ES-I3 (cell line): ENCODE results near the gene PSME3IP1.

Experiments used
- H3K36me3 ChIP-seq: 2 replicates; pipeline ENCODE4 v1.6.1; 2013; ENCODE audit warnings: mild to moderate bottlenecking, low read length, control low read depth, moderate library complexity; ENCODE audit not compliant: insufficient read depth
- H3K4me1 ChIP-seq: 2 replicates; pipeline ENCODE4 v1.6.1; 2013; ENCODE audit warnings: mild to moderate bottlenecking, control low read depth, low read length; ENCODE audit not compliant: insufficient read depth
- H3K9ac ChIP-seq: 2 replicates; pipeline ENCODE4 v1.6.1; 2013; ENCODE audit warnings: low read depth, mild to moderate bottlenecking, low read length, moderate library complexity
- H3K9me3 ChIP-seq: 2 replicates; pipeline ENCODE4 v1.6.1; 2013; ENCODE audit warnings: mild to moderate bottlenecking, low read length, moderate library complexity; ENCODE audit not compliant: control insufficient read depth, insufficient read depth

The PSME3IP1 gene

GRCh38 chr16:57185945-57186871 is at the start of gene PSME3IP1, which contains the start of gene RSPRY1:
Gene PSME3IP1 (minus strand): TSS chr16:57186039. CDS start chr16:57173854, 12,185 bp downstream.
Gene RSPRY1 (plus strand): TSS chr16:57186329. CDS start chr16:57204659, 18,330 bp downstream.
- H3K9ac ChIP-seq, result peak within 1 kb of the TSS; percentile 93
- H3K36me3 ChIP-seq, result no peaks in the 10 kb centered on the region
- peaks cover 11% of the 10 kb centered on the region for H3K4me1 ChIP-seq
- H3K9me3 ChIP-seq, result no peaks in the 10 kb centered on the region

GRCh38 chr16:57235128-57236021 is 49.5 kb upstream of the PSME3IP1 start:
- Histone ChIP-seq H3K36me3 (peaks cover 9% of the 10 kb centered on the region), H3K4me1 (no peaks in the 10 kb centered on the region), H3K9me3 (no peaks in the 10 kb centered on the region), H3K9ac (no peak overlapping the region)

GRCh38 chr16:57234707-57235092 is 48.9 kb upstream of the PSME3IP1 start:
- Histone ChIP-seq H3K9me3 (no peaks in the 10 kb centered on the region), H3K36me3 (peaks cover 11% of the 10 kb centered on the region), H3K9ac (no peak overlapping the region), H3K4me1 (no peaks in the 10 kb centered on the region)

GRCh38 chr16:57233944-57234706 is 48.3 kb upstream of the PSME3IP1 start:
- H3K36me3 ChIP-seq, result peaks cover 9% of the 10 kb centered on the region
- H3K9ac ChIP-seq, result no peak overlapping the region
- no peaks in the 10 kb centered on the region for H3K4me1 ChIP-seq

GRCh38 chr16:57231821-57232350 is 46.0 kb upstream of the PSME3IP1 start:
- no peak overlapping the region for H3K9ac ChIP-seq
- H3K9me3 ChIP-seq, result no peaks in the 10 kb centered on the region
- no peaks in the 10 kb centered on the region for H3K4me1 ChIP-seq
- H3K36me3 ChIP-seq, result 0 out of 2 replicates have a peak, but pooled peaks cover 7% of the 10 kb centered on the region

More at GRCh38 chr16:57233944-57234706, 48.3 kb upstream of the PSME3IP1 start:
- H3K9me3 ChIP-seq, result no peaks in the 10 kb centered on the region

- peaks cover 10% of the 10 kb centered on the region; the same call in 1 of the 2 replicates for H3K36me3 ChIP-seq
- H3K4me1 ChIP-seq, result no peaks in the 10 kb centered on the region
- H3K9me3 ChIP-seq, result no peaks in the 10 kb centered on the region
- no peak overlapping the region for H3K9ac ChIP-seq
Measured at GRCh38 chr16:57229079-57229478, 43.2 kb upstream of the PSME3IP1 start.

GRCh38 chr16:57226701-57227621 is 41.1 kb upstream of the PSME3IP1 start:
- Histone ChIP-seq H3K9me3 (no peaks in the 10 kb centered on the region), H3K9ac (no peak overlapping the region), H3K36me3 (peaks cover 23% of the 10 kb centered on the region), H3K4me1 (no peaks in the 10 kb centered on the region)

- peaks cover 28% of the 10 kb centered on the region for H3K36me3 ChIP-seq
- H3K9ac ChIP-seq, result no peak overlapping the region
- H3K4me1 ChIP-seq, result no peaks in the 10 kb centered on the region
- H3K9me3 ChIP-seq, result no peaks in the 10 kb centered on the region
Measured at GRCh38 chr16:57225978-57226377, 40.1 kb upstream of the PSME3IP1 start.

- Histone ChIP-seq H3K36me3 (peaks cover 27% of the 10 kb centered on the region), H3K9ac (no peak overlapping the region), H3K4me1 (no peaks in the 10 kb centered on the region), H3K9me3 (no peaks in the 10 kb centered on the region)
Measured at GRCh38 chr16:57224651-57225335, 39.0 kb upstream of the PSME3IP1 start.

GRCh38 chr16:57223057-57223456 is 37.2 kb upstream of the PSME3IP1 start:
- Histone ChIP-seq H3K36me3 (peaks cover 27% of the 10 kb centered on the region), H3K9me3 (no peaks in the 10 kb centered on the region), H3K9ac (no peak overlapping the region), H3K4me1 (no peaks in the 10 kb centered on the region)

- H3K9me3 ChIP-seq, result no peaks in the 10 kb centered on the region; the same call in 1 of the 2 replicates
- H3K9ac ChIP-seq, result no peak overlapping the region
- H3K4me1 ChIP-seq, result no peaks in the 10 kb centered on the region
- H3K36me3 ChIP-seq, result peaks cover 36% of the 10 kb centered on the region
Measured at GRCh38 chr16:57216968-57217367, 31.1 kb upstream of the PSME3IP1 start.

GRCh38 chr16:57213462-57213861 is 27.6 kb upstream of the PSME3IP1 start:
- Histone ChIP-seq H3K9me3 (no peaks in the 10 kb centered on the region; the same call in 1 of the 2 replicates), H3K9ac (no peak overlapping the region), H3K36me3 (peaks cover 29% of the 10 kb centered on the region), H3K4me1 (no peaks in the 10 kb centered on the region)
